ENCODE measurements around the gene ADAMTSL4.

GRCh38 chr1:150555971-150556865, 7.0 kb downstream of the ADAMTSL4 start:
- TF ChIP-seq EZH2 (IDR thresholded peaks at IDR 0.05) (no peak), CTCF (IDR thresholded peaks at IDR 0.05) (no peak), EZH2phosphoT487 (IDR thresholded peaks at IDR 0.05) (no peak)

Measured in neural progenitor cell (in vitro differentiated cells).